22Rv1 (cell line): ENCODE results near the gene ABLIM2.

Experiments used
- CTCF ChIP-seq: fragments of 450-650 bp; IDR thresholded peaks from 2 replicates; pipeline ENCODE4 v1.5.1; 2017; ENCODE audit warnings: mild to moderate bottlenecking
- ZFX ChIP-seq: fragments of 450-650 bp; IDR thresholded peaks from 2 replicates; pipeline ENCODE4 v1.6.1; 2017; ENCODE audit warnings: antibody characterized with exemption, borderline replicate concordance

GRCh38 chr4:8098506-8098905 is 60.1 kb downstream of the ABLIM2 start:
- no peak for TF ChIP-seq CTCF
- TF ChIP-seq ZFX, result no peak
